Thyroid gland (tissue), 4 donors: ENCODE measurements around the gene NR3C2.

Source experiments
- CTCF ChIP-seq, 6 experiments: fragments of 200-600 bp in 3 of 6; fragments of 450-650 bp in 3 of 6; sonication (generic) in 3 of 6; IDR thresholded peaks; one replicate each; pipeline ENCODE4 v1.5.1; 2016 to 2019; ENCODE audit warnings: antibody characterized with exemption in 6 of 6, mild to moderate bottlenecking in 2 of 6, inconsistent platforms in 1 of 6, moderate library complexity in 1 of 6
- POLR2A ChIP-seq, 2 donors: fragments of 450-650 bp; IDR thresholded peaks; one replicate each; pipeline ENCODE4 v1.6.1; 2017; ENCODE audit warnings: antibody characterized with exemption in 2 of 2, mild to moderate bottlenecking in 2 of 2, moderate library complexity in 1 of 2

- TF ChIP-seq CTCF (IDR thresholded peaks at IDR 0.05), result no peak
- no peak for TF ChIP-seq POLR2A (IDR thresholded peaks at IDR 0.05)
Measured at GRCh38 chr4:148210661-148211060, 231.6 kb downstream of the NR3C2 start.
